Ovary (tissue), 9 donors: ENCODE data around the gene PLSCR1. TPM values are rescaled to one million over a fixed set of nuclear protein-coding genes. Genes with fewer than 3 reads are reported as not detected.

ENCODE experiments used
- DNase-seq, 5 donors: peaks; one replicate each; pipeline ENCODE4 v3.0.0-alpha.2; 2019 to 2020
- H3K27ac ChIP-seq, 2 donors: fragments of 200-600 bp; one replicate each; pipeline versions ENCODE4 v1.5.1 to v1.8.0; 2019 to 2022
- H3K27me3 ChIP-seq: fragments of 200-600 bp; one replicate; pipeline ENCODE4 v1.8.0; 2022
- H3K36me3 ChIP-seq: fragments of 200-600 bp; sonication (generic); one replicate; pipeline ENCODE4 v1.5.1; 2019
- H3K4me1 ChIP-seq: one replicate; pipeline ENCODE4 v1.8.1; 2013; ENCODE audit warnings: mild to moderate bottlenecking, moderate library complexity; ENCODE audit not compliant: insufficient read depth
- H3K4me3 ChIP-seq: fragments of 200-600 bp; sonication (generic); one replicate; pipeline ENCODE4 v1.5.1; 2017
- H3K9me3 ChIP-seq, 2 donors: fragments of 200-600 bp in 1 of 2; sonication (generic) in 1 of 2; one replicate each; pipeline versions ENCODE4 v1.5.1 to v1.8.1; 2013 to 2019; ENCODE audit warnings: mild to moderate bottlenecking in 1 of 2, moderate library complexity in 1 of 2
- CTCF ChIP-seq, 3 donors: fragments of 450-650 bp in 2 of 3; fragments of 200-600 bp in 1 of 3; IDR thresholded peaks; one replicate each; pipeline versions ENCODE4 v1.5.1 to v1.8.0; 2016 to 2022; ENCODE audit warnings: antibody characterized with exemption in 3 of 3, mild to moderate bottlenecking in 1 of 3
- EP300 ChIP-seq: sonication (generic); formaldehyde crosslinking; IDR thresholded peaks from one replicate; pipeline ENCODE4 v1.6.1; 2017; ENCODE audit warnings: antibody characterized with exemption
- POLR2A ChIP-seq: fragments of 450-650 bp; IDR thresholded peaks from one replicate; pipeline ENCODE4 v1.6.1; 2017; ENCODE audit warnings: antibody characterized with exemption, mild to moderate bottlenecking, moderate library complexity
- WGBS, 3 donors: extraction: QIAGEN DNeasy Blood & Tissue Kit in 1 of 3; methylation state at CpG; one replicate each; pipeline versions ENCODE4 v1.1.5 to v1.1.7; 2013 to 2017; 5-methylcytosine and 5-hydroxymethylcytosine counted together
- intact Hi-C, 4 donors: fragments of 100-400 bp; cut with DNase I; formaldehyde crosslinking; loops; one replicate each; pipeline versions ENCODE4 v1.11.0 to v1.15.1; 2022 to 2023
- polyA plus RNA-seq, 2 donors: library from polyadenylated mRNA; stranded (reverse); fragments of 200-250 nt in 1 of 2; fragments of 350-450 nt in 1 of 2; fragmentation: Illumina TruSeq in 1 of 2; extraction: RNeasy Lipid Tissue Mini Kit (QIAGEN cat#74804) in 1 of 2; gene quantifications; one replicate each; pipeline ENCODE4 v1.2.3, GENCODE V29; 2013 to 2014
- total RNA-seq, 7 donors: library from RNA; depleted of rRNA in 2 of 7; stranded (reverse); fragments of >200 nt in 2 of 7; fragmentation: NEBNext Ultra II Directional in 3 of 7; extraction: Animal tissue kit (Norgen Biotek cat#: 25700) in 3 of 7; gene quantifications; one replicate each; pipeline versions ENCODE4 v1.1.0 to v1.2.4, GENCODE V29; 2016 to 2023
- donor health status: DM: no; HTN: no; CAD: no; lungs with moderate emphysema.
- donor health status: DM: no; HTN: no; CAD: no.
- donor health status: Bipolar disorder and iron deficiency.
- donor health status: DM: yes; HTN: yes; CAD: no.
- donor health status: DM: no; HTN: no; CAD: no.
- donor health status: DM: yes; HTN: yes; CAD: no.

PLSCR1 gene
- total and polyA plus RNA-seq, 9 donors: 56.6 to 156 (median 109) TPM

- Histone ChIP-seq H3K4me1 (no peaks in the 10 kb centered on the region), H3K4me3 (no peak overlapping the region), H3K9me3 (no peaks in the 10 kb centered on the region), H3K36me3 (no peaks in the 10 kb centered on the region), H3K27me3 (no peaks in the 10 kb centered on the region), H3K27ac (no peak overlapping the region)
- intact Hi-C loops: loop anchor here in 1 of 4 donors (10.0 kb wide), 1 partner anchor 255 kb away; no protein-coding TSS in a partner anchor
- TF ChIP-seq CTCF (IDR thresholded peaks at IDR 0.05): peak; percentile 22 to 38 (median 24)
- TF ChIP-seq POLR2A: no peak
- peak in 2 of 5 donors; percentile 31 for DNase-seq
- 2 to 11% (median 3%) methylated on average over 1 of the region's 1 CpG for WGBS, 3 donors
Observed at GRCh38 chr3:146589899-146590508, 45.6 kb upstream of the PLSCR1 start.

GRCh38 chr3:146585156-146585555 is 40.7 kb upstream of the PLSCR1 start:
- no peak overlapping the region for H3K4me3 ChIP-seq
- no peaks in the 10 kb centered on the region for H3K9me3 ChIP-seq
- H3K36me3 ChIP-seq: no peaks in the 10 kb centered on the region
- no peak overlapping the region for H3K27ac ChIP-seq
- intact Hi-C loops: loop anchor here in 1 of 4 donors (10.0 kb wide), 1 partner anchor 250 kb away; no protein-coding TSS in a partner anchor
- H3K4me1 ChIP-seq: no peaks in the 10 kb centered on the region
- TF ChIP-seq POLR2A (no peak), EP300 (no peak), CTCF (IDR thresholded peaks at IDR 0.05) (no peak)
- DNase-seq: no peak
- H3K27me3 ChIP-seq: no peaks in the 10 kb centered on the region

- no peaks in the 10 kb centered on the region for H3K27me3 ChIP-seq
- no peaks in the 10 kb centered on the region for H3K4me1 ChIP-seq
- intact Hi-C loops: loop anchor here in 1 of 4 donors (10.0 kb wide), 1 partner anchor 247 kb away; no protein-coding TSS in a partner anchor
- no peaks in the 10 kb centered on the region for H3K9me3 ChIP-seq
- DNase-seq: no peak
- no peak overlapping the region for H3K27ac ChIP-seq
- no peak overlapping the region for H3K4me3 ChIP-seq
- no peaks in the 10 kb centered on the region for H3K36me3 ChIP-seq
- TF ChIP-seq CTCF (IDR thresholded peaks at IDR 0.05) (no peak), POLR2A (no peak), EP300 (no peak)
Observed at GRCh38 chr3:146581951-146582467, 37.6 kb upstream of the PLSCR1 start.

- intact Hi-C loops: loop anchor here in 1 of 4 donors (10.0 kb wide), 1 partner anchor 246 kb away; no protein-coding TSS in a partner anchor
- Histone ChIP-seq H3K9me3 (no peaks in the 10 kb centered on the region), H3K4me3 (no peak overlapping the region), H3K36me3 (no peaks in the 10 kb centered on the region), H3K4me1 (no peaks in the 10 kb centered on the region), H3K27ac (no peak overlapping the region), H3K27me3 (no peaks in the 10 kb centered on the region)
- TF ChIP-seq EP300 (no peak), POLR2A (no peak), CTCF (IDR thresholded peaks at IDR 0.05) (no peak)
- no peak for DNase-seq
- 18 to 45% (median 35%) methylated on average over 1 of the region's 1 CpG for WGBS, 3 donors
Observed at GRCh38 chr3:146581080-146581601, 36.7 kb upstream of the PLSCR1 start.
